Small intestine (tissue), 7 donors: ENCODE data around the gene CCNB1IP1. TPM values are rescaled to one million over a fixed set of nuclear protein-coding genes. Genes with fewer than 3 reads are reported as not detected.

Experiments
- DNase-seq, 2 donors: peaks; one replicate each; pipeline versions ENCODE4 v3.0.0 to v3.0.0-alpha.2; 2013
- FAIRE-seq: peaks from 2 replicates; lab custom pipeline; 2012; peaks lifted over from hg19 to GRCh38; lab: Jason Lieb, UNC
- H3K27ac ChIP-seq, 3 donors: one replicate each; pipeline ENCODE4 v1.5.1; 2013; ENCODE audit warnings: low read length in 2 of 3, mild to moderate bottlenecking in 2 of 3, control low read depth in 1 of 3, inconsistent platforms in 1 of 3, low read depth in 1 of 3, moderate library complexity in 1 of 3
- H3K27me3 ChIP-seq, 3 donors: one replicate each; pipeline ENCODE4 v1.6.1; 2013; ENCODE audit warnings: low read length in 3 of 3, inconsistent platforms in 1 of 3; ENCODE audit not compliant: control insufficient read depth in 3 of 3, insufficient read depth in 3 of 3
- H3K36me3 ChIP-seq, 3 donors: one replicate each; pipeline ENCODE4 v1.6.1; 2013; ENCODE audit warnings: low read length in 3 of 3, inconsistent platforms in 1 of 3, low read depth in 1 of 3, mild to moderate bottlenecking in 1 of 3, moderate library complexity in 1 of 3; ENCODE audit not compliant: control insufficient read depth in 3 of 3, insufficient read depth in 2 of 3
- H3K4me1 ChIP-seq, 3 donors: one replicate each; pipeline ENCODE4 v1.6.1; 2013; ENCODE audit warnings: low read length in 2 of 3, inconsistent platforms in 1 of 3, low read depth in 1 of 3, mild to moderate bottlenecking in 1 of 3, moderate library complexity in 1 of 3; ENCODE audit not compliant: control insufficient read depth in 3 of 3, insufficient read depth in 2 of 3
- H3K4me3 ChIP-seq, 3 donors: one replicate each; pipeline ENCODE4 v1.5.1; 2013; ENCODE audit warnings: low read length in 3 of 3, control low read depth in 1 of 3, inconsistent platforms in 1 of 3, low read depth in 1 of 3, mild to moderate bottlenecking in 1 of 3, moderate library complexity in 1 of 3
- H3K9me3 ChIP-seq, 2 donors: one replicate each; pipeline ENCODE4 v1.6.1; 2013; ENCODE audit warnings: low read depth in 1 of 2, low read length in 1 of 2; ENCODE audit not compliant: control insufficient read depth in 2 of 2, insufficient read depth in 1 of 2
- WGBS, 3 donors: extraction: QIAGEN DNeasy Blood & Tissue Kit; methylation state at CpG; one replicate each; pipeline ENCODE4 v1.1.7; 2013; 5-methylcytosine and 5-hydroxymethylcytosine counted together
- polyA plus RNA-seq, 4 donors: library from polyadenylated mRNA; stranded (reverse) in 3 of 4; unstranded in 1 of 4; fragments of 200-250 nt in 3 of 4; fragments of 120-200 nt in 1 of 4; gene quantifications; one replicate each; pipeline versions ENCODE4 v1.2.1 to v1.2.3, GENCODE V29; 2013
- donor health status: healthy with polysubstance abuse.
- donor health status: control.
- donor health status: control.
- donor health status: Bipolar disorder and iron deficiency.
- donor health status: healthy.

The CCNB1IP1 gene
- polyA plus RNA-seq, 4 donors = 43.5 to 67.9 (median 44.1) TPM

GRCh38 chr14:20262642-20263128 is 70.4 kb downstream of the CCNB1IP1 start:
- Histone ChIP-seq H3K9me3 (no peaks in the 10 kb centered on the region), H3K27me3 (no peaks in the 10 kb centered on the region), H3K4me1 (no peaks in the 10 kb centered on the region), H3K36me3 (no peaks in the 10 kb centered on the region), H3K4me3 (no peak overlapping the region), H3K27ac (no peak overlapping the region)
- 50 to 58% (median 53%) methylated on average over 3 of the region's 3 CpGs for WGBS, 3 donors
- FAIRE-seq (no peak), DNase-seq (no peak)

Other genes with a start within 250 kb of the CCNB1IP1 start
- not detected for gene OR4K17, start 222.5 kb downstream of the CCNB1IP1 start, polyA plus RNA-seq
- gene OR4N5, start 194.5 kb downstream of the CCNB1IP1 start, polyA plus RNA-seq = not detected
- not detected for gene OR11G2, start 142.4 kb downstream of the CCNB1IP1 start, polyA plus RNA-seq
- not detected for gene OR11H6, start 109.6 kb downstream of the CCNB1IP1 start, polyA plus RNA-seq
- under 1 TPM in 1 of 4 donors, not detected in 3; 0.10 TPM for gene OR11H7, start 104.3 kb downstream of the CCNB1IP1 start, polyA plus RNA-seq
- gene OR11H4, start 94.0 kb downstream of the CCNB1IP1 start, polyA plus RNA-seq = not detected
- gene TTC5, start 27.3 kb downstream of the CCNB1IP1 start, polyA plus RNA-seq = 10 to 100 TPM in 1 of 4 donors, 1 to 10 TPM in 3; 4.1 to 14.9 (median 5.6) TPM
- 10 to 100 TPM in 3 of 4 donors, 1 to 10 TPM in 1; 9.5 to 26.8 (median 14.2) TPM for gene PARP2, start 10.4 kb upstream of the CCNB1IP1 start, polyA plus RNA-seq
- gene TEP1, start 80.2 kb upstream of the CCNB1IP1 start, polyA plus RNA-seq = 10 to 100 TPM; 32.9 to 87.4 (median 66.0) TPM
- under 1 TPM in 3 of 4 donors, not detected in 1; under 0.01 to 0.37 (median 0.07) TPM for gene KLHL33, start 102.9 kb upstream of the CCNB1IP1 start, polyA plus RNA-seq
- 10 to 100 TPM; 38.6 to 59.1 (median 45.8) TPM for gene OSGEP, start 121.5 kb upstream of the CCNB1IP1 start, polyA plus RNA-seq
- gene APEX1, start 121.9 kb upstream of the CCNB1IP1 start, polyA plus RNA-seq = 100 to 1,000 TPM; 122 to 216 (median 191) TPM
- gene PIP4P1, start 128.2 kb upstream of the CCNB1IP1 start, polyA plus RNA-seq = 10 to 100 TPM; 37.6 to 55.1 (median 49.2) TPM
- gene PNP, start 136.1 kb upstream of the CCNB1IP1 start, polyA plus RNA-seq = 100 to 1,000 TPM; 168 to 353 (median 202) TPM
- gene RNASE10, start 172.3 kb upstream of the CCNB1IP1 start, polyA plus RNA-seq = under 1 TPM in 1 of 4 donors, not detected in 3; 0.78 TPM
- not detected for gene RNASE9, start 227.8 kb upstream of the CCNB1IP1 start, polyA plus RNA-seq